ENCODE measurements around the gene GRM3.

The GRM3 gene

GRCh38 chr7:86788948-86789347, 145.2 kb downstream of the GRM3 start:
- DNase-seq (ENCODE audit: low read depth), result no peak

DNA sequence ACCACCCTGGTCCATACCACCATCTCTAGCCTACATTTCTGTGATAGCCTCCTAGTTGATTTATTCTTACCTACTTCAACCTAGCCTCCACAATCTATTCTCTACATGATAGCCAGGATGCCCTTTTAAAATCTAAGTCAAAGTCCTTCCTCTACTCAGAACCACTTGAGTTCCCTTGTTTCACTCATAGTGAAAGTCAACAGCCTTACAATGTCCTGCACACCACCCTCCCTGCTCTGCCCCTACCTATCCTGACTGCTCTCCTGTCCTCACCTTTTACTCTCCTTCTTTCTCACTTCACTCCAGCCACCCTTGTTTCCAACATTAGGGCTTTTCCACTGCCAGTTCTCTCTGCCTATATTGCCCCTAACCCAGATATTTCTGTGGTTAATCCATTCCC, 146.7 kb downstream of the GRM3 start:
- DNase-seq (ENCODE audit: low read depth), result no peak

DNA sequence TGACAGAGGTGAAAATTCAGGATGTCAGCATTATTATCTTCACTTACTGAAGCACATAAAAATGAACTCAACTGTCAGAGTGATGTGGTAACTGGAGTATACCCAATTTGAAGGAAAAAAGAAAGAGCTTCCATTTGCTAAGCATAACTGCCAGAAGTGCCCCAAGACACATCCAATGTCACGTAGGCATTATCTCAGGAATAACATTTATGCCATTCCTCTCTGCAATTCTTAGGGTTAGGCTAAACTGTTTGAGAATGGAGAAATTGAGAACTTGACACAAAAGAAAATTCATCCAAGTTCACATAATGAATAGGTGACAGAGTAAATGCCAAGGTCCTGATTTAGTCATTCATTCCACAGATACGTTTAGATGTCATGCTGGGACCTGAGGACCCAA, 148.6 kb downstream of the GRM3 start:
- no peak for DNase-seq (ENCODE audit: low read depth)

DNA sequence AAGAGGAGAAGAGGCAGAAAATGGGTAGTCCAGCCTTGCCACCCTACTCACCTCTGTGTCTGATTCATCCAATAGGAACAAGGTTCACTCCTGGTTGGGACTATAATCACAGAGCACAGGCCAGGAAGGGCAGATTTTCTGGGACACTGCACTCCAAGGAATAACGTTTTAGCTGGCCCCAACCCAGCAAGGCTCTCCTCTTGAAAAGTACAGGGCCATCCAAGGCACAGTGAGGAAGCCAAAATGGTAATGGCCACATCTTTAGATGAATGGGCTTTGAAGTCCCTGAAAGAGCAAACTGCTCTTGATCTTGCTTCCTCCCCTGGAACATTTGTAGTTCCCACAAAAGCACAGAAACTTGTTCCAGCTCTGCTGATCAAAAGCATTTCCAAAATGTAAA, 149.4 kb downstream of the GRM3 start:
- no peak for DNase-seq (ENCODE audit: low read depth)

- peak; percentile 11 for DNase-seq (ENCODE audit: low read depth)
Measured at GRCh38 chr7:86814661-86815379, 171.1 kb downstream of the GRM3 start.

DNA sequence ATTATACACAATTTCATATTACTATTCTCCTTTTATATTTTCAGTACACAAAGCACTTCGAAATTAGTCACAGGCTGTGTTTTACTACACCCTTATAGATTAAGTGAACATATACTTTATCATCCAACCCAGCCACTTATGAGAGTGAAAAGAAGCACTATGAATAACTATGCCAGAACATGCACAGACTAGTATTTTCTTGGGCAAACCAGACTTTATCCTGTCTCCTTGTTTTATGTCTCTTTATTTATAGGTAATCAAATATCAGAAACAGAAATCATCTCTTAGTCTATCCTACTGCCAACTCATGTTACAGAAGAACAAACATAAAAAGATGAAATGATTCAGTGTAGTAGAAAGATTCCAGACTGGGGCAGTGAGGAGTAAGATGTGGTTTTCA, 171.8 kb downstream of the GRM3 start:
- no peak for DNase-seq (ENCODE audit: low read depth)

DNA sequence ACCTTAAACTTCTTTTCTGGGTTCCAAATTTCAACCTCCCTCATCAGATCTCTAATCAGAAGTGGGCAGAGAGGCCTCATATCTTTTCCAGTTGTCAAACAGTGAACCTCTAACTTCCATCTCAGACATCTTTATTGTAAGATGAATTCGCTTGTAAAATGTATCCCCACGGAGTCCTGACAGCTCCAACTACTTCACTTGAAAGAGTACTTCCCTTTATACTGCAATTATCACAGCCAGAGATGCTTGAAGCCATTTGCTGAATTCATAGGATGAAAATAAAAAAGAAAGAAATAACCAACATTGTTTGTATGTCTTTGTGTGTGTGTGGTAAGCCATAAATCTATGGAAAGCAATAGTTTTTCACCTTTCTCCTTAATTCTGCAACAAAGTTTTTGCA, 175.2 kb downstream of the GRM3 start:
- DNase-seq (ENCODE audit: low read depth), result no peak

DNA sequence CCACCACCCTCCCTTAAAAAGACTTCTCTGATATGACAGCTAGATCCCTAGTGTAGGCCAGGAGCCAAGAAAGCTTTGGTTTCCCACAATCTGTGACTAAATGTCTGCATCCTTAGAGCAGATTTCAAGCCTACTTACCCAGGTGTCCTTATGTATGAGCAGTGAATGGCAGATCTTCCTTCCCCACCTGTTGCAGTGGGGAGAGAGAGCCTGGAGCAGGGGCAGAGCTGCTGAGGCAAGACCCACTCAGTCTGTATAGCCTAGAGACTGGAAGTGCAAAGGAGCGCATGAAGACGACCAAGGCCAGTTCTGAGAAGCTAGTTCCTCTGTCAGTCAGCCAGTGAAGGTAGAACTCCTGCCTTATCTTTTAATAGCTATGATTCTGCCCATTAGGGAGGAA, 180.1 kb downstream of the GRM3 start:
- no peak for DNase-seq (ENCODE audit: low read depth)

DNA sequence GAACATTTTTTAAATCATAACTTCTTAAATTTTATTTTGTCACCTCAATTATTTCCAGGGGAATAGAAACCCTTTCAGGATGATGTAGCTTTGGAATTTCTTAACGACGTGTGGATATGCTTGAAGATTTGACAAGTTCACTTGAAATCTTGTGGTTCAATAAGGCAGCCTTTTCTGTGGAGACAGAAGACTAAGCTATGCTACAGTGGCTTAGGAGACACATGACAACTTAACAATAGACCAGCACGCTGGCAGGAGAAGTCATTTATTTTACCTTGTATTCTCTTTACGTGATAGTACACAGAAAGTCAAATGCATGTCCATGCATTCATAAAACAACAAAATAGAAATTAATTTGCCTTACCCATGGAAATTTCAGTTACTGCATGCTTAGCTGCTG, 181.6 kb downstream of the GRM3 start:
- DNase-seq (ENCODE audit: low read depth), result no peak

DNA sequence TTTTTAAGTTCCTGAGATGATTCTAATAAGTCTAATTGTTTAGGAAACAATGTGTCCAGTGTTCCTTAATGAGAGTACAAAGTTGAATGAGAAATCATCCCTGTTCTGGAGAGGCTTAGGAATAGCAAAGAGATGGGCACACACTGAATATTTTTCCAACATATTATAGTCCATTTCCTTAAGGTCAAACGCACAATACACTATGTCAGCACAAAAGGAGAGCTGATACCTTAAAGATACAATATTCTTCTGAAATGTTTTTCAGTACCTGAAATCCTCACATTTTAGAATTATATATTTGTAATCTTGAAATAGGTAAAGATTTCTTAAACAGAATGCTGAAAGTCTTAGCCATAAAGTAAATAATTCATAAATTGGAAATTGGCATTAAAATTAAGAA, 183.2 kb downstream of the GRM3 start:
- no peak for DNase-seq (ENCODE audit: low read depth)

DNA sequence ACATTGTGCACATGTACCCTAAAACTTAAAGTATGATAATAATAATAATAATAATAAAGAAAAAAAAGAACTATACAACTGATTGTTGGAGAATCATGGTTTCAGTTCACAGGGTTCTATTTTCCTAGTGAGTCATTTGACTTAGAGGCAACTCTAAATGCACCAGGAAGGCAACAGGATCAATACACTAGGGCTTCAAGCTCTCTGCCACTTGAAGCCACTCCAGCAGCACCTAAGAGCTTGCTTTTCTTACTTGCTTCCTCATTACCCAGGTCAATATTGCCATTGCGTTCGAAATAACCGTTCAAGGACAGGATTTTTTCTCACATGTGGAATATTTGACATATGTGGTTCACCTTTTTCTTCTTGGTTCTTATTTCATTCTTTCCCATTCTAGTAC, 189.7 kb downstream of the GRM3 start:
- DNase-seq (ENCODE audit: low read depth), result no peak

- DNase-seq (ENCODE audit: low read depth), result no peak
Measured at GRCh38 chr7:86837235-86837634, 193.5 kb downstream of the GRM3 start.

DNA sequence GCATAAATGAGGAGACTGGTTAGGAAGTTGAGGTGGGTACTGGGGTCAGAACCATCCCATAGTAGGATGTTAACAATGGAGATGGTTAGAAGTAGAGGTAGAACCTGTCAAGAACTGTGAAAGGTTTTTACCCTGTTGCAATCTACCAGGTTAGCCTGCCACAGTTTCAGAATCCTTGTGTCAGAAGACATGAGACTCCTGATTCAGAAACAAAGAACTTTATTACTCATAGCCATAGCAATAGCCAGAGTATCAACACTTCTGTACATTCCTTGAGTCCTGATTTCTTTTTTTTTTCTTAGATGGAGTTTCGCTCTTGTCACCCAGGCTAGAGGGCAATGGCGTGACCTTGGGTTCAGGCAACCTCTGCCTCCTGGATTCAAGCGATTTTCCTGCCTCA, 200.9 kb downstream of the GRM3 start:
- DNase-seq (ENCODE audit: low read depth), result no peak

GRCh38 chr7:86846494-86847190, 202.9 kb downstream of the GRM3 start:
- DNase-seq (ENCODE audit: low read depth), result no peak

DNA sequence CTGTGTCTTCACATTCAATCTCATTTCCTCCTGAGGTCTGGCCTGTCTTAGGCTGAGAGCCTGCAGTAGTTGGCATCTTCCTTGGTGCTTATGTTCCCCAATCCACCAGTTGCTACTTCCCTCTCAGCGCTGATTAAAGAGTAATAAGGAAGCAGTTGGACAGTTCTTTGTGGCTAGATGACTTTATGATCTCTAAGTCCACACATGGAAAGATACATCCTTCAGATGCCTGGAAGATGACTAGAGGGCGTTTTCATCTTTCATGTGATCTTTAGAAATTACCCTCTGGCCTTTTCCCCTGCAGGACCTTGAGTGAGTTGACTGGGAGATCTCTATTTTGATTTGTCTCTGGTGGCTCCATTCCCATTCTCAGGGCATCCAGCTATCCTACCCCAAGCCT, 204.5 kb downstream of the GRM3 start:
- no peak for DNase-seq (ENCODE audit: low read depth)

GRCh38 chr7:86851566-86851965, 207.9 kb downstream of the GRM3 start:
- no peak for DNase-seq (ENCODE audit: low read depth)

GRCh38 chr7:86863452-86863851, 219.7 kb downstream of the GRM3 start:
- no peak for DNase-seq (ENCODE audit: low read depth)

- no peak for DNase-seq (ENCODE audit: low read depth)
Measured at GRCh38 chr7:86867163-86867762, 223.6 kb downstream of the GRM3 start.

GRCh38 chr7:86876146-86876545, 232.4 kb downstream of the GRM3 start:
- DNase-seq (ENCODE audit: low read depth), result no peak

GRCh38 chr7:86884152-86884551, 240.4 kb downstream of the GRM3 start:
- DNase-seq (ENCODE audit: low read depth), result no peak

DNA sequence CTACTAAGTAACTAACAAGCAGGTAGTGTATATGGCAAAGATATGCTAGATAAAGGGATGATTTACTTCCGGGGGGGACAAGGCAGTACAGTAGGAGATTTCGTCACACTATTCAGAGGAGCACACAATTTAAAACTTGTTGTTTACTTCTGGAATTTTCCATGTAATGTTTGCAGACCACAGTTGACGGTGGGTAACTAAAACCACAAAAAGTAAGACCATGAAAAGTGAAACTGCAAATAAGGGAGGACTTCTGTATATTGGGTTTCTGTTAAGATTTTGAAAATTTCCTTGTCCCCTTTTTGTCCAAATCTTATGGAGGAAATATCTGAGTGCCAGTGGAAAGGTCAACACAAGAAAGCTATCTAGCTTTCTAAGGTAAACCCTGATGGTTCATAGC, 245.8 kb downstream of the GRM3 start:
- DNase-seq (ENCODE audit: low read depth), result no peak

- no peak for DNase-seq (ENCODE audit: low read depth)
Measured at GRCh38 chr7:86898171-86898570, 254.5 kb downstream of the GRM3 start.

DNA sequence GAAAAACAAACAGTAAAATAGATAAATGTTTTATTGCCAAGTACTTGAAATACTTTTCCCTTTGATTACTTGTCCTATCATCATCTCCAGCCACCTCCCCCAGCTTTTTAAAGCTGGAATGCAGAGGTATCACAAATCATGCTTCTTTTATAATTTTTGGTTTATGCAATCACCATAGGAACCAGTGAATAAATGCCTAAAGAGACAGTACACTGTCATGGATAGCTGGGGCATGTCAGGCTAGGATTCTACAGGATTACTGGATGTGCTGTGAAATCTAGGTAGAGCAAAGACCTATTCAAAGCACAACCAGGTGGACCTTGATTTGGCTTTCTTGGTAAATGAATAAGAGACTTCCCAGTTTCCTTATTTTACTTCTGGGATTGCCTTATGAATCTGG, 257.2 kb downstream of the GRM3 start:
- no peak for DNase-seq (ENCODE audit: low read depth)
